ENCODE measurements around the gene CSN2. TPM values are rescaled to one million over a fixed set of nuclear protein-coding genes. Genes with fewer than 3 reads are reported as not detected.

The CSN2 gene
- total and polyA plus RNA-seq, 2 donors (not counting 3 experiments of a cell fraction or from before 2014, with no cell fraction given): not detected

DNA sequence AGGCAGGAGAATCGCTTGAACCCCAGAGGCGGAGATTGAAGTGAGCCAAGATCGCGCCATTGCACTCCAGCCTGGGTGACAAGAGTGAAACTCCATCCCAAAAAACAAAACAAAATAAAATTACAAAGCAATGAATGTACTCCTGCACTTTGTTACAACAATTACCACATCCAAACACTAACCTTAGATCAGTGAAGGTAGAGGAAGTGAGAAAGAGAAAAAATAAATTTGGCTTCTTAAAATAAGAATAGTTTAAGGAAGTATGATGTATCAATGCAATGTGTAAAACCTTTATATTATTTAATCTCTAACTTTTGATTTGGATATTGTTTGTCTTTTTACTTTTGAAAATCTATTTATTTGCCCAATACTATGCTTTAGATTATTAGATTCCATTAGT is 56.3 kb downstream of the CSN2 start:
- Histone ChIP-seq H3K9ac (replicated peaks; ENCODE audit: extremely low read depth, insufficient read depth, low read length) (no peak overlapping the region), H3K9me1 (replicated peaks; ENCODE audit: control insufficient read depth, extremely low read depth, insufficient read depth, low read length) (no peaks in the 10 kb centered on the region), H2AFZ (ENCODE audit: low read depth, low read length) (no peak overlapping the region), H3K36me3 (ENCODE audit: control insufficient read depth in 2 of 2, extremely low read depth in 1 of 2, insufficient read depth in 2 of 2, low read length in 2 of 2) (no peaks in the 10 kb centered on the region), H3K27me3 (ENCODE audit: control insufficient read depth in 2 of 2, insufficient read depth in 2 of 2, low read length in 2 of 2) (no peaks in the 10 kb centered on the region), H3K27ac (ENCODE audit: insufficient read depth, low read depth, low read length) (no peak overlapping the region), H3K9me3 (replicated peaks; ENCODE audit: control insufficient read depth, insufficient read depth, low read length) (no peaks in the 10 kb centered on the region), H3K4me1 (ENCODE audit: control insufficient read depth, extremely low read depth, insufficient read depth, low read length) (no peaks in the 10 kb centered on the region), H4K20me1 (replicated peaks; ENCODE audit: control insufficient read depth, extremely low read depth, insufficient read depth, low read length) (no peaks in the 10 kb centered on the region), H3K4me2 (ENCODE audit: insufficient read depth, low read length) (no peak overlapping the region), H3K4me3 (replicated peaks in 1 of 3; ENCODE audit: insufficient read depth in 1 of 3, low read depth in 1 of 3, low read length in 3 of 3) (no peak overlapping the region), H3K79me2 (ENCODE audit: control insufficient read depth, insufficient read depth, low read length) (no peaks in the 10 kb centered on the region)
- intact Hi-C loops (cut with micrococcal nuclease): no loop called here
- no peak for DNase-seq (ENCODE audit: low read depth, low spot score)
- POLR2A ChIA-PET: no interaction called here
- FAIRE-seq: no peak
- CTCF ChIA-PET: no interaction called here
- dilution Hi-C loops (cut with MboI; ENCODE audit: extremely low pct_ligation_motif_present, low sequenced_read_pairs): no loop called here
- TF ChIP-seq GATA2 (IDR thresholded peaks at IDR 0.05; ENCODE audit: insufficient read depth, insufficient read length, low read depth, low read length) (no peak), MYC (IDR thresholded peaks at IDR 0.05; ENCODE audit: low read depth, low read length) (no peak)
- BruUV-seq (replicated peaks): no TSS peak

- intact Hi-C loops (cut with micrococcal nuclease): no loop called here
- no peaks in the 10 kb centered on the region for H4K20me1 ChIP-seq (replicated peaks; ENCODE audit: control insufficient read depth, extremely low read depth, insufficient read depth, low read length)
- no peak overlapping the region for H2AFZ ChIP-seq (ENCODE audit: low read depth, low read length)
- no peaks in the 10 kb centered on the region for H3K79me2 ChIP-seq (ENCODE audit: control insufficient read depth, insufficient read depth, low read length)
- no peaks in the 10 kb centered on the region for H3K9me3 ChIP-seq (replicated peaks; ENCODE audit: control insufficient read depth, insufficient read depth, low read length)
- no peak overlapping the region for H3K27ac ChIP-seq (ENCODE audit: insufficient read depth, low read depth, low read length)
- TF ChIP-seq JUN (IDR thresholded peaks at IDR 0.05; ENCODE audit: borderline replicate concordance, insufficient read depth, insufficient read length, low read depth) (no peak), POLR2A (IDR thresholded peaks at IDR 0.05; ENCODE audit: low read depth, low read length) (no peak), FOS (IDR thresholded peaks at IDR 0.05; ENCODE audit: borderline replicate concordance, insufficient read depth, low read length) (no peak), MAX (IDR thresholded peaks at IDR 0.05; ENCODE audit: insufficient read depth, insufficient read length) (no peak), EZH2 (IDR thresholded peaks at IDR 0.05; ENCODE audit: borderline replicate concordance, low read depth, low read length, severe bottlenecking) (no peak), MYC (IDR thresholded peaks at IDR 0.05; ENCODE audit: low read depth, low read length) (no peak), POLR2AphosphoS5 (IDR thresholded peaks at IDR 0.05; ENCODE audit: insufficient read depth, low read depth, low read length) (no peak), GATA2 (IDR thresholded peaks at IDR 0.05; ENCODE audit: insufficient read depth, insufficient read length, low read depth, low read length) (no peak)
- TF ChIP-seq, protein P1, sequence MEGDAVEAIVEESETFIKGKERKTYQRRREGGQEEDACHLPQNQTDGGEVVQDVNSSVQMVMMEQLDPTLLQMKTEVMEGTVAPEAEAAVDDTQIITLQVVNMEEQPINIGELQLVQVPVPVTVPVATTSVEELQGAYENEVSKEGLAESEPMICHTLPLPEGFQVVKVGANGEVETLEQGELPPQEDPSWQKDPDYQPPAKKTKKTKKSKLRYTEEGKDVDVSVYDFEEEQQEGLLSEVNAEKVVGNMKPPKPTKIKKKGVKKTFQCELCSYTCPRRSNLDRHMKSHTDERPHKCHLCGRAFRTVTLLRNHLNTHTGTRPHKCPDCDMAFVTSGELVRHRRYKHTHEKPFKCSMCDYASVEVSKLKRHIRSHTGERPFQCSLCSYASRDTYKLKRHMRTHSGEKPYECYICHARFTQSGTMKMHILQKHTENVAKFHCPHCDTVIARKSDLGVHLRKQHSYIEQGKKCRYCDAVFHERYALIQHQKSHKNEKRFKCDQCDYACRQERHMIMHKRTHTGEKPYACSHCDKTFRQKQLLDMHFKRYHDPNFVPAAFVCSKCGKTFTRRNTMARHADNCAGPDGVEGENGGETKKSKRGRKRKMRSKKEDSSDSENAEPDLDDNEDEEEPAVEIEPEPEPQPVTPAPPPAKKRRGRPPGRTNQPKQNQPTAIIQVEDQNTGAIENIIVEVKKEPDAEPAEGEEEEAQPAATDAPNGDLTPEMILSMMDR (IDR thresholded peaks at IDR 0.05; ENCODE audit: extremely low read depth in 1 of 2, insufficient read depth in 1 of 2, low read depth in 1 of 2, low read length in 2 of 2): no peak
- H3K4me1 ChIP-seq (ENCODE audit: control insufficient read depth, extremely low read depth, insufficient read depth, low read length): no peaks in the 10 kb centered on the region
- no peak overlapping the region for H3K9ac ChIP-seq (replicated peaks; ENCODE audit: extremely low read depth, insufficient read depth, low read length)
- POLR2A ChIA-PET: no interaction called here
- CTCF ChIA-PET: interaction anchor here (1.2 kb wide), 1 partner anchor 363 kb away, joined by 3 read pairs; no protein-coding TSS in a partner anchor
- dilution Hi-C loops (cut with MboI; ENCODE audit: extremely low pct_ligation_motif_present, low sequenced_read_pairs): no loop called here
- no TSS peak for BruUV-seq (replicated peaks)
- H3K36me3 ChIP-seq (ENCODE audit: control insufficient read depth in 2 of 2, extremely low read depth in 1 of 2, insufficient read depth in 2 of 2, low read length in 2 of 2): no peaks in the 10 kb centered on the region
- no peak for FAIRE-seq
- H3K4me3 ChIP-seq (replicated peaks in 1 of 3; ENCODE audit: insufficient read depth in 1 of 3, low read depth in 1 of 3, low read length in 3 of 3): no peak overlapping the region
- no peaks in the 10 kb centered on the region for H3K27me3 ChIP-seq (ENCODE audit: control insufficient read depth in 2 of 2, insufficient read depth in 2 of 2, low read length in 2 of 2)
- H3K9me1 ChIP-seq (replicated peaks; ENCODE audit: control insufficient read depth, extremely low read depth, insufficient read depth, low read length): no peaks in the 10 kb centered on the region
- DNase-seq (ENCODE audit: low read depth, low spot score): no peak
- no peak overlapping the region for H3K4me2 ChIP-seq (ENCODE audit: insufficient read depth, low read length)
These were observed 58.4 kb downstream of the CSN2 start for GRCh38 chr4:69907151-69907550.
